Ovary (tissue), 9 donors: ENCODE measurements around the gene RAB8A. TPM values are rescaled to one million over a fixed set of nuclear protein-coding genes. Genes with fewer than 3 reads are reported as not detected.

Source experiments
- DNase-seq, 5 donors: peaks; one replicate each; pipeline ENCODE4 v3.0.0-alpha.2; 2019 to 2020
- H3K27ac ChIP-seq, 2 donors: fragments of 200-600 bp; one replicate each; pipeline versions ENCODE4 v1.5.1 to v1.8.0; 2019 to 2022
- H3K27me3 ChIP-seq: fragments of 200-600 bp; one replicate; pipeline ENCODE4 v1.8.0; 2022
- H3K36me3 ChIP-seq: fragments of 200-600 bp; sonication (generic); one replicate; pipeline ENCODE4 v1.5.1; 2019
- H3K4me1 ChIP-seq: one replicate; pipeline ENCODE4 v1.8.1; 2013; ENCODE audit warnings: mild to moderate bottlenecking, moderate library complexity; ENCODE audit not compliant: insufficient read depth
- H3K4me3 ChIP-seq: fragments of 200-600 bp; sonication (generic); one replicate; pipeline ENCODE4 v1.5.1; 2017
- H3K9me3 ChIP-seq, 2 donors: fragments of 200-600 bp in 1 of 2; sonication (generic) in 1 of 2; one replicate each; pipeline versions ENCODE4 v1.5.1 to v1.8.1; 2013 to 2019; ENCODE audit warnings: mild to moderate bottlenecking in 1 of 2, moderate library complexity in 1 of 2
- EP300 ChIP-seq: sonication (generic); formaldehyde crosslinking; IDR thresholded peaks from one replicate; pipeline ENCODE4 v1.6.1; 2017; ENCODE audit warnings: antibody characterized with exemption
- POLR2A ChIP-seq: fragments of 450-650 bp; IDR thresholded peaks from one replicate; pipeline ENCODE4 v1.6.1; 2017; ENCODE audit warnings: antibody characterized with exemption, mild to moderate bottlenecking, moderate library complexity
- WGBS, 3 donors: extraction: QIAGEN DNeasy Blood & Tissue Kit in 1 of 3; methylation state at CpG; one replicate each; pipeline versions ENCODE4 v1.1.5 to v1.1.7; 2013 to 2017; 5-methylcytosine and 5-hydroxymethylcytosine counted together
- intact Hi-C, 4 donors: fragments of 100-400 bp; cut with DNase I; formaldehyde crosslinking; loops; one replicate each; pipeline versions ENCODE4 v1.11.0 to v1.15.1; 2022 to 2023
- polyA plus RNA-seq, 2 donors: library from polyadenylated mRNA; stranded (reverse); fragments of 200-250 nt in 1 of 2; fragments of 350-450 nt in 1 of 2; fragmentation: Illumina TruSeq in 1 of 2; extraction: RNeasy Lipid Tissue Mini Kit (QIAGEN cat#74804) in 1 of 2; gene quantifications; one replicate each; pipeline ENCODE4 v1.2.3, GENCODE V29; 2013 to 2014
- total RNA-seq, 7 donors: library from RNA; depleted of rRNA in 2 of 7; stranded (reverse); fragments of >200 nt in 2 of 7; fragmentation: NEBNext Ultra II Directional in 3 of 7; extraction: Animal tissue kit (Norgen Biotek cat#: 25700) in 3 of 7; gene quantifications; one replicate each; pipeline versions ENCODE4 v1.1.0 to v1.2.4, GENCODE V29; 2016 to 2023
- TF ChIP-seq, protein P1 (sequence below), 3 donors: fragments of 450-650 bp in 2 of 3; fragments of 200-600 bp in 1 of 3; IDR thresholded peaks; one replicate each; pipeline versions ENCODE4 v1.5.1 to v1.8.0; 2016 to 2022; ENCODE audit warnings: antibody characterized with exemption in 3 of 3, mild to moderate bottlenecking in 1 of 3
- donor health status: DM: no; HTN: no; CAD: no; lungs with moderate emphysema.
- donor health status: DM: no; HTN: no; CAD: no.
- donor health status: Bipolar disorder and iron deficiency.
- donor health status: DM: yes; HTN: yes; CAD: no.
- donor health status: DM: no; HTN: no; CAD: no.
- donor health status: DM: yes; HTN: yes; CAD: no.

The RAB8A gene
- total and polyA plus RNA-seq, 9 donors: 17.2 to 114 (median 52.9) TPM

DNA sequence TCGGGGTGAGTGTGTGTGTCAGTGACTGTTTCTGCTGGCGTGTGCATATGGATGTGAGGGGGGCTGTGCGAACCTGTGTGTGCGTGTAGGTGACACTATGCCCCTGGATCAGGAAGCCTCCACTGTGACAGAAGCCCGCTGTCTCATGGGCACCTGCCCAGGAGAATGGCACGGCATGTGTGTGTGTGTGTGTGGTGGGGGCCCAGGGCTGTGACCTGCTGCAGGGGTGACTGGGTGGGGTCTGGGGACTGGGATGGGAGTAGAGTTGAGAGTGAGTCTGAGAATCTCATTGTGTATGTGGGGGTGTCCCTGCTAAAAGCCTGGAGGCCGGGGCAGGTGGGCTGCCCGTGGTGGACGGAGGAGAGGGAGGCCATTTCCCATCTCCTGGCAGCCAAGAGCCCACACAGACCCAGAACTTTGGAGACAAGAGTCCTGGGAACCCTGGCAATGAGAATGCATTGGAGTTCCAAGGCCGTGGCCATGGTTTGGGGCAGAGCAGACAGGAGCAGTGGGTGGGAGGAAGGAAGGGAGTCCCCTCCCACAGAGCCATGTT lies 41.8 kb upstream of the RAB8A start:
- DNase-seq: no peak
- H3K9me3 ChIP-seq: no peaks in the 10 kb centered on the region
- intact Hi-C loops: loop anchor here in 2 of 4 donors (5.0 to 10.0 kb wide), 2 partner anchors 45 to 47 kb away; partner anchors contain the start of gene RAB8A (in 1 of the 2)
- peak overlapping the region; percentile 65 for H3K4me3 ChIP-seq
- peak overlapping the region; percentile 52 for H3K27ac ChIP-seq
- no peaks in the 10 kb centered on the region for H3K4me1 ChIP-seq
- TF ChIP-seq, protein P1, sequence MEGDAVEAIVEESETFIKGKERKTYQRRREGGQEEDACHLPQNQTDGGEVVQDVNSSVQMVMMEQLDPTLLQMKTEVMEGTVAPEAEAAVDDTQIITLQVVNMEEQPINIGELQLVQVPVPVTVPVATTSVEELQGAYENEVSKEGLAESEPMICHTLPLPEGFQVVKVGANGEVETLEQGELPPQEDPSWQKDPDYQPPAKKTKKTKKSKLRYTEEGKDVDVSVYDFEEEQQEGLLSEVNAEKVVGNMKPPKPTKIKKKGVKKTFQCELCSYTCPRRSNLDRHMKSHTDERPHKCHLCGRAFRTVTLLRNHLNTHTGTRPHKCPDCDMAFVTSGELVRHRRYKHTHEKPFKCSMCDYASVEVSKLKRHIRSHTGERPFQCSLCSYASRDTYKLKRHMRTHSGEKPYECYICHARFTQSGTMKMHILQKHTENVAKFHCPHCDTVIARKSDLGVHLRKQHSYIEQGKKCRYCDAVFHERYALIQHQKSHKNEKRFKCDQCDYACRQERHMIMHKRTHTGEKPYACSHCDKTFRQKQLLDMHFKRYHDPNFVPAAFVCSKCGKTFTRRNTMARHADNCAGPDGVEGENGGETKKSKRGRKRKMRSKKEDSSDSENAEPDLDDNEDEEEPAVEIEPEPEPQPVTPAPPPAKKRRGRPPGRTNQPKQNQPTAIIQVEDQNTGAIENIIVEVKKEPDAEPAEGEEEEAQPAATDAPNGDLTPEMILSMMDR (IDR thresholded peaks at IDR 0.05): no peak
- TF ChIP-seq POLR2A (no peak), EP300 (no peak)
- H3K36me3 ChIP-seq: no peaks in the 10 kb centered on the region
- H3K27me3 ChIP-seq: no peaks in the 10 kb centered on the region
- WGBS, 3 donors: 72 to 73% (median 73%) methylated on average over 10 of the region's 10 CpGs

DNA sequence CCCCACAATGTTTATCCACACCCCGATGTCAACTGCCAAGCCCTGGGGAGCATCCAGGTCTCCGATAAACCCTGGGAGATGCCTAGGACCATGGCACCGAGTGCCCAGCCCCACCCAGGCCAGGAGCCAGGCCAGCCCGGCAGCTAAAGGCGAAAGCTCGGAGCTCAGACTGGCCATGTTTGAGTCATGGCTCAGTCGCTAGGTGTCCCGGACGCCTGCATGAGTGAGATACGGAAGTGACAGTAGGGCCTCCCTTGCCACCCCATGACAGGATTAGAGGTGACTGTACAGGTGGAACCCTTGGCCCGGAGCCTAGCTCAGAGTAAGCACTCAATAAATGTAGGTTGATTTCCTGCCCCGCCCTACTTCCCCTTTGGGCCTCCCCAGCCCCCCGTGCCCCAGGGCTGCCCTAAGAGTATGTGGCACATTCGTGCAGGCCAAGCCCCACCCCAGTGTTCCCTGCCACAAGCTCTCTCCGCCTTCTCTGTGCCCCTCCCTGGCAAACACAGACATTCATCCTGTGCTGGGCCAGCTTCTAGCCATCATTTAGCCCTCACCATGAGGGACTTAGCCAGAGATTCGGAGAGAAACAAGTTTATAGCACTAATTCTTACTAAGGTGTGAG lies 41.2 kb upstream of the RAB8A start:
- H3K9me3 ChIP-seq: no peaks in the 10 kb centered on the region
- peak overlapping the region; percentile 65 for H3K4me3 ChIP-seq
- no peaks in the 10 kb centered on the region for H3K4me1 ChIP-seq
- H3K27me3 ChIP-seq: no peaks in the 10 kb centered on the region
- peak in 2 of 5 donors; percentile 40 to 63 for DNase-seq
- intact Hi-C loops: loop anchor here in 1 of 4 donors (5.0 kb wide), 1 partner anchor 47 kb away; no protein-coding TSS in a partner anchor
- WGBS, 3 donors: 71 to 81% (median 73%) methylated on average over 16 of the region's 16 CpGs
- no peak for TF ChIP-seq POLR2A
- TF ChIP-seq, protein P1 (IDR thresholded peaks at IDR 0.05): no peak
- no peak for TF ChIP-seq EP300
- H3K27ac ChIP-seq: peak overlapping the region; percentile 52
- H3K36me3 ChIP-seq: no peaks in the 10 kb centered on the region

DNA sequence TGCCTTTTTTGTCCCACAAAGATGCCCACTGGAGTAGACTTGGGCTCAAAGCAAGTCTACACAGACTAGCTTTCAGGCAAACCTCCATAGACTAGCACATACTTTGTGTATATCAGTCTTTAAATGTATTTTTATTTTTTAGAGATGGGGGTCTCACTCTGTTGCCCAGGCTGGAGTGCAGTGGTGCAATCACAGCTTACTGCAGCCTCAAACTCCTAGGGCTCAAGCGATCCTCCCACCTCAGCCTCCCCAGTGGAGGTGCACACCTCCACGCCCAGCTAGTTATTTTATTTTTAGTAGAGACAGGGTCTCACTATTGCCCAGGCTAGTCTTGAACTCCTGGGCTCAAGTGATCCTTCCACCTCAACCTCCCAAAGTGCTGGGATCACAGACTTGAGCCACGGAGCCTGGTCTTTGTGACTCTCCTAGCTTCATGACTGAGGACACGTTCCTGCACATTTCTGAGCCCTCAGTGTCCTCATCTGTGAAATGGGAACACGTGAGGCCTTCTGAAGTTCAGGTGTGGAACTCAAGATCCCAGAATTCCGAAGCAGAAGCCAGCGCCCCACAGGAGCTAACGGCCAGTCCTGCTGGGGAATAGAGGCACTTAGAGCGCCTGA lies 40.5 kb upstream of the RAB8A start:
- Histone ChIP-seq H3K27ac (peak overlapping the region in 1 of 2 donors; percentile 52), H3K36me3 (no peaks in the 10 kb centered on the region), H3K27me3 (no peaks in the 10 kb centered on the region), H3K4me3 (no peak overlapping the region), H3K4me1 (no peaks in the 10 kb centered on the region), H3K9me3 (no peaks in the 10 kb centered on the region)
- intact Hi-C loops: loop anchor here in 1 of 4 donors (5.0 kb wide), 1 partner anchor 46 kb away; no protein-coding TSS in a partner anchor
- DNase-seq: no peak
- TF ChIP-seq POLR2A: no peak
- TF ChIP-seq EP300: no peak
- TF ChIP-seq, protein P1 (IDR thresholded peaks at IDR 0.05): no peak
- 82 to 87% (median 85%) methylated on average over 9 of the region's 9 CpGs for WGBS, 3 donors

DNA sequence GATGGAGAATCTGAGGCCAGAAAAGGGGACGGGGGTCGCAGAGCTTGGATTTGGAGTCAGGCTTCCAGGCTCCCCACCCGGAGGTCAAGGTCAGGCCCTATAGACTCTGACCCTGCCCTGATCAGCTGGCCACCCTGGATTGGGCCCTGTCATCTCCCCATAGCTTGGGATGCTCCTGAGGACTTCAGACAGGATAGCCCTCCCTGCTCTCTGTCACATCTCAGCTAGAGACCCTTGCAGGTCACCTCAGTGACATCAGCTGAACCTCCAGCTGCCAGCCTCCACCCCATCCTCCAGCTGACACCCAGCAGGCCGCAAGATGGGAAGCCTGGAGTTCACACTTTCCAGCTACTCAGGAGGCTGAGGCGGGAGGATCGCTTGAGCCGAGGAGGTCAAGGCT lies 38.2 kb upstream of the RAB8A start:
- peaks cover 5% of the 10 kb centered on the region for H3K4me1 ChIP-seq

More for the DNA sequence above, 38.2 kb upstream of the RAB8A start:
- WGBS, 3 donors: 60 to 80% (median 79%) methylated on average over 7 of the region's 7 CpGs
- Histone ChIP-seq H3K4me3 (no peak overlapping the region), H3K36me3 (no peaks in the 10 kb centered on the region), H3K27me3 (no peaks in the 10 kb centered on the region), H3K9me3 (no peaks in the 10 kb centered on the region), H3K27ac (no peak overlapping the region)
- intact Hi-C loops: loop anchor here in 1 of 4 donors (5.0 kb wide), 1 partner anchor 44 kb away; no protein-coding TSS in a partner anchor
- DNase-seq: peak in 1 of 5 donors; percentile 29
- no peak for TF ChIP-seq EP300
- no peak for TF ChIP-seq POLR2A
- TF ChIP-seq, protein P1 (IDR thresholded peaks at IDR 0.05): no peak
